Caco-2 (cell line): ENCODE data around the gene TBC1D12. TPM values are rescaled to one million over a fixed set of nuclear protein-coding genes. Genes with fewer than 3 reads are reported as not detected.

Source experiments
- BruUV-seq: library from RNA; stranded (reverse); fragments of 400-500 nt; replicated peaks from 2 replicates; lab custom pipeline; 2021; lab: Mats Ljungman, UMichigan
- CTCF ChIA-PET: fragments of 300-600 bp; sonication (Branson Sonifier 250); formaldehyde crosslinking; loops from one replicate; lab custom pipeline; 2022; ENCODE audit warnings: antibody characterized with exemption; lab: Charles Lee
- POLR2A ChIA-PET: fragments of 300-600 bp; sonication (Branson Sonifier 250); formaldehyde crosslinking; loops from one replicate; lab custom pipeline; 2022; ENCODE audit warnings: antibody characterized with exemption; lab: Charles Lee
- DNase-seq, 2 experiments: peaks; one replicate each; pipeline versions ENCODE4 v3.0.0 to v3.0.0-alpha.2; 2020 to 2022
- H3K27me3 ChIP-seq: replicated peaks from 2 replicates; pipeline ENCODE4 v1.6.0; 2011; ENCODE audit warnings: low read length; ENCODE audit not compliant: control insufficient read depth, insufficient read depth
- H3K36me3 ChIP-seq: 2 replicates; pipeline ENCODE4 v1.5.1; 2011; ENCODE audit warnings: low read length; ENCODE audit not compliant: control insufficient read depth, insufficient read depth
- H3K4me1 ChIP-seq: fragments of 250-450 bp; sonication (Bioruptor Pico); 2 replicates; pipeline ENCODE4 v1.5.1; 2020; ENCODE audit warnings: mild to moderate bottlenecking
- H3K4me3 ChIP-seq: 2 replicates; pipeline ENCODE4 v1.5.1; 2011; ENCODE audit warnings: low read depth, mild to moderate bottlenecking, control low read depth, low read length
- H3K9me3 ChIP-seq: fragments of 250-450 bp; sonication (Bioruptor Pico); 2 replicates; pipeline ENCODE4 v1.5.1; 2020; ENCODE audit warnings: mild to moderate bottlenecking, moderate library complexity
- H3K27ac Mint-ChIP-seq: one replicate; pipeline ENCODE4 v1.8.0; 2022; ENCODE audit warnings: mixed read lengths; ENCODE audit not compliant: unreplicated experiment
- H3K27me3 Mint-ChIP-seq: one replicate; pipeline ENCODE4 v1.8.0; 2022; ENCODE audit warnings: mixed read lengths; ENCODE audit not compliant: insufficient read depth, unreplicated experiment
- H3K36me3 Mint-ChIP-seq: one replicate; pipeline ENCODE4 v1.8.0; 2022; ENCODE audit warnings: mild to moderate bottlenecking, mixed read lengths; ENCODE audit not compliant: insufficient read depth, unreplicated experiment
- H3K4me1 Mint-ChIP-seq: one replicate; pipeline ENCODE4 v1.8.0; 2022; ENCODE audit warnings: low read depth, mixed read lengths; ENCODE audit not compliant: unreplicated experiment
- H3K4me3 Mint-ChIP-seq: one replicate; pipeline ENCODE4 v1.8.0; 2022; ENCODE audit warnings: mild to moderate bottlenecking, moderate library complexity, mixed read lengths; ENCODE audit not compliant: unreplicated experiment
- H3K9me3 Mint-ChIP-seq: one replicate; pipeline ENCODE4 v1.8.0; 2022; ENCODE audit warnings: mixed read lengths; ENCODE audit not compliant: unreplicated experiment
- CTCF ChIP-seq, 2 experiments: fragments of 200-600 bp in 1 of 2; IDR thresholded peaks; 1 replicate in 1 of 2; 2 replicates in 1 of 2; pipeline versions ENCODE4 v1.5.1 to v1.8.0; 2011 to 2022; ENCODE audit warnings: antibody characterized with exemption in 1 of 2, control low read depth in 1 of 2, inconsistent platforms in 1 of 2, low read depth in 1 of 2, low read length in 1 of 2, mild to moderate bottlenecking in 1 of 2, moderate library complexity in 1 of 2; ENCODE audit not compliant: insufficient read depth in 1 of 2, severe bottlenecking in 1 of 2, unreplicated experiment in 1 of 2
- intact Hi-C: fragments of 100-400 bp; cut with micrococcal nuclease; formaldehyde crosslinking; loops from one replicate; pipeline ENCODE4 v1.10.0; 2022; ENCODE audit not compliant: unreplicated experiment
- total RNA-seq: library from RNA; stranded (reverse); gene quantifications from 2 replicates; pipeline ENCODE4 v1.2.3, GENCODE V29; 2022

The TBC1D12 gene
- total RNA-seq, 1 experiment from 2014 or later, result 32.1 TPM

- Mint-ChIP-seq H3K27me3 (no peaks in the 10 kb centered on the region), H3K4me1 (peaks cover 31% of the 10 kb centered on the region), H3K4me3 (peak overlapping the region; percentile 76), H3K36me3 (peaks cover 20% of the 10 kb centered on the region), H3K9me3 (no peaks in the 10 kb centered on the region), H3K27ac (peak overlapping the region; percentile 94)
- TF ChIP-seq CTCF (IDR thresholded peaks at IDR 0.05; ENCODE audit: insufficient read depth in 1 of 2, low read depth in 1 of 2, low read length in 1 of 2, severe bottlenecking in 1 of 2, unreplicated experiment in 1 of 2), result no peak
- Histone ChIP-seq H3K27me3 (no peaks in the 10 kb centered on the region), H3K36me3 (no peaks in the 10 kb centered on the region), H3K4me3 (0 out of 2 replicates have a peak overlapping the region, but pooled peaks have one; percentile 4), H3K9me3 (no peaks in the 10 kb centered on the region), H3K4me1 (peaks cover 31% of the 10 kb centered on the region)
- intact Hi-C loops, result loop anchor here (1.0 kb wide), 1 partner anchor 15 kb away; no protein-coding TSS in a partner anchor
- no TSS peak for BruUV-seq
- CTCF ChIA-PET, result interaction anchor here (0.6 to 2.1 kb wide), 5 partner anchors 14 to 47 kb away, joined by 3 to 7 read pairs (median 4); no protein-coding TSS in a partner anchor
- DNase-seq, result peak; percentile 56 to 69
- POLR2A ChIA-PET, result interaction anchor here (0.6 to 1.2 kb wide), 3 partner anchors 9 to 54 kb away, joined by 3 read pairs; no protein-coding TSS in a partner anchor
Measured at GRCh38 chr10:94397549-94398370, 4.6 kb upstream of the TBC1D12 start.

DNA sequence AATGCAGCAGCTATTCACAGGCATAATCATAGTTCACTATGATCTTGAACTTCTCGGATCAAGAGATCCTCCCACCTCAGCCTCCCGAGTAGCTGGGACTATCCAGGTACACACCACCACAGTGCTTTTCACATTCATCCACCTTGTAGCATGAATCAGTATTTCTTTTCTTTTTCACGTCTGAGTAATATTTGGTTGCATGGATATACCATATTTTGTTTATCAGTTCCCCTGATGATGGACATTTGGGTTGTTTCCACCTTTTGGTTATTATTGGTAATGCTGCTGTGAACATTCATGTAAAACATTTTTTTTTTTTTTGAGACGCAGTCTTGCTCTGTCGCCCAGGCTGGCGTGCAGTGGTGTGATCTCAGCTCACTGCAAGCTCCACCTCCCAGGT lies 3.6 kb upstream of the TBC1D12 start:
- H3K9me3 ChIP-seq, result no peaks in the 10 kb centered on the region
- Mint-ChIP-seq H3K4me1 (peaks cover 31% of the 10 kb centered on the region), H3K27me3 (no peaks in the 10 kb centered on the region), H3K27ac (peak overlapping the region; percentile 94), H3K36me3 (peaks cover 24% of the 10 kb centered on the region), H3K4me3 (peak overlapping the region; percentile 76), H3K9me3 (no peaks in the 10 kb centered on the region)
- H3K4me1 ChIP-seq, result peaks cover 31% of the 10 kb centered on the region
- ChIA-PET CTCF (interaction anchor here (0.7 to 2.1 kb wide), 2 partner anchors 15 to 79 kb away, joined by 3 to 7 read pairs; no protein-coding TSS in a partner anchor), POLR2A (interaction anchor here (0.6 to 0.9 kb wide), 3 partner anchors 16 to 55 kb away, joined by 3 to 6 read pairs (median 3); no protein-coding TSS in a partner anchor)
- no peak for DNase-seq
- TF ChIP-seq CTCF (IDR thresholded peaks at IDR 0.05; ENCODE audit: insufficient read depth in 1 of 2, low read depth in 1 of 2, low read length in 1 of 2, severe bottlenecking in 1 of 2, unreplicated experiment in 1 of 2), result no peak
- no peaks in the 10 kb centered on the region for H3K36me3 ChIP-seq
- H3K27me3 ChIP-seq, result no peaks in the 10 kb centered on the region
- no peak overlapping the region for H3K4me3 ChIP-seq
- BruUV-seq, result no TSS peak
- intact Hi-C loops, result no loop called here

- H3K4me1 ChIP-seq, result peaks cover 42% of the 10 kb centered on the region
- Mint-ChIP-seq H3K36me3 (peaks cover 39% of the 10 kb centered on the region), H3K4me1 (peaks cover 31% of the 10 kb centered on the region), H3K9me3 (no peaks in the 10 kb centered on the region), H3K4me3 (peak overlapping the region; percentile 78), H3K27ac (no peak overlapping the region), H3K27me3 (no peaks in the 10 kb centered on the region)
- peak in 1 of 2 experiments; percentile 59 for DNase-seq
- no peaks in the 10 kb centered on the region for H3K27me3 ChIP-seq
- no peaks in the 10 kb centered on the region; the same call in 1 of the 2 replicates for H3K36me3 ChIP-seq
- no peaks in the 10 kb centered on the region for H3K9me3 ChIP-seq
- H3K4me3 ChIP-seq, result peak overlapping the region; percentile 97
- no peak for TF ChIP-seq CTCF (IDR thresholded peaks at IDR 0.05; ENCODE audit: insufficient read depth in 1 of 2, low read depth in 1 of 2, low read length in 1 of 2, severe bottlenecking in 1 of 2, unreplicated experiment in 1 of 2)
- intact Hi-C loops, result loop anchor here (1.0 to 2.0 kb wide), 3 partner anchors 20 to 41 kb away; partner anchors contain the start of gene NOC3L
- CTCF ChIA-PET, result interaction anchor here (0.6 to 2.7 kb wide), 7 partner anchors 20 to 227 kb away, joined by 3 to 17 read pairs (median 6); no protein-coding TSS in a partner anchor
- POLR2A ChIA-PET, result interaction anchor here (0.8 to 1.6 kb wide), 12 partner anchors 8 to 52 kb away, joined by 3 to 22 read pairs (median 5); partner anchors contain the start of gene NOC3L
- no TSS peak for BruUV-seq
Measured at GRCh38 chr10:94402843-94403379, 570 bp downstream of the TBC1D12 start.
